Measurements from ENCODE around the gene TNIP1.

Gene TNIP1

DNA sequence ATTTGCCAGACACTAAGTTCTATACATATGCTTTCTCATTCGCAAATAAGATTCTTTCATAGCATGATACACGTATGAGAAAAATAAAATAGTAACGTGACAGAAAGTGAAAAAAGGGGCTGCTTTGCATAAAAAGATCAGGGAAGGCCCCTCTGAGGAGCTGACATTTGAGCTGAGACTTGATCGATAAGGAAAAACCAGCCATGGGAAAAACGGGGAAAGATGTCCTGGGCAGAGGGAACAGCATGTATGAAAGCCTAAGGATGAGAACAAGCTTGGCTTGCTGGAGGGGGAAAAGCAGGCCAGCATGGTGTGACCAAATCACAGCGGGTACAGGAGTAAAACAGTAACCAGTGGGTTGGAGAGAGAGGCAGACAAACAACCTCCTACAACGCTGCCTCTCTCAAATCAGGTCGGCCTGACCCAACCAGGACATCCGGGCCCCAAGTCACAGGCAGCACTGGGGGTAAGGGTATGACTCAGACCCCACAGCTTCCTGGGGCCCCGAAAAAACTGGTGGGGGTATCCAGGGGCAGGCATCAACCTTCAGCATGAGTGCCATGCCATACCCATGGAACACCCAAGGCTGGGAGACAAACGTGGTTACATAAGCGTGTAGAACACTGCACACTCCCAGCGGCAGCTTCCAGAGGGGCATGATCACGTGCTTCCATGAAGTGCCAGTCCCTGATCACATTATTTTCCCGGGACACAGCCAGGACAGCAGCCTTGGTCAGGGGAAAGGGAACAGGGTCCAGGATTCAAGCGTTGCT lies 2.2 kb downstream of the TNIP1 start:
- no peaks in the 10 kb centered on the region for H3K27me3 ChIP-seq (ENCODE audit: control insufficient read depth, insufficient read depth, low read length)
- no peak overlapping the region for H3K9ac ChIP-seq (ENCODE audit: low read length)
- H3K36me3 ChIP-seq (ENCODE audit: control insufficient read depth, insufficient read depth, low read length) = no peaks in the 10 kb centered on the region
- no peak overlapping the region for H3K4me3 ChIP-seq (ENCODE audit: low read length)
- H3K9me3 ChIP-seq (ENCODE audit: control insufficient read depth, low read length) = no peaks in the 10 kb centered on the region
- peaks cover 45% of the 10 kb centered on the region for H3K4me1 ChIP-seq (ENCODE audit: control insufficient read depth, insufficient read depth, low read length)

DNA sequence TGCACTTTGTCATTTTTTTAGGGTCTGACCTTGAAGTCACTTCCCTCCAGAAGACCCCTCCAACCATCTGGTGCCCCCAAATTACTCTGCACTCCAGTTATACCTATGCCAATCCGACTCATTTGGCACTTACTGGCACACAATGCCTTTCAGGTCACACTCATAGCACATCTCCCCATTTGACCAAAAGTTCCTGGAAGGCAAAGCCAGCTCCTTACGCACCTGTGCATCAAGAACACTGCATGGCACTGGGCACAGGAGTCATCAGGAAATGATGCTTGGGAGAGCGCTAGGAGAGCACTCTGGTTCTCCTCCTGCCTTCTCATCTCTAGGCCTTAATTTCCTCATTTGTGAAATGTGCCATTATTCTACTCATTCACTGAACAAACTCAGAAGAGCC lies 2.9 kb downstream of the TNIP1 start:
- Histone ChIP-seq H3K27me3 (ENCODE audit: control insufficient read depth, insufficient read depth, low read length) (no peaks in the 10 kb centered on the region), H3K9ac (ENCODE audit: low read length) (no peak overlapping the region), H3K4me1 (ENCODE audit: control insufficient read depth, insufficient read depth, low read length) (peaks cover 40% of the 10 kb centered on the region), H3K4me3 (ENCODE audit: low read length) (no peak overlapping the region), H3K36me3 (ENCODE audit: control insufficient read depth, insufficient read depth, low read length) (no peaks in the 10 kb centered on the region), H3K9me3 (ENCODE audit: control insufficient read depth, low read length) (no peaks in the 10 kb centered on the region)

DNA sequence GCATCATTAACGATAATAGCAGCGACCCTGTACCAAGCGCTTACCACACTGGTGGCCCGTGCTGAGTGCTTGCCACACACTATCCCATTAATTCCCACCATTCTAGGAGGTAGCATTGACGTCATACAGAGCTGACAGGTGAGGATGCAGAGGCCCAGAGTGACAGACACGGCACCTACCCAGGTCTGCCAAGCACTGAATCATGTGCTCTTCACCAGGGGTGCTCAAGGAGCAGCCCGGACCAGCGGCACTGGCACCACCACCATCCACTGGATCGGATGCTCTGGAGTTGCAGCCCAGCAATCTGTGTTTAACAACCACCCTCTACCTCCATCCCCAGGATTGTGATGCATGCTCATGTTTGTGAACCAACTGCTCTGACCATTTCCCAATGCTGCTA lies 3.4 kb downstream of the TNIP1 start:
- peaks cover 37% of the 10 kb centered on the region for H3K4me1 ChIP-seq (ENCODE audit: control insufficient read depth, insufficient read depth, low read length)
- no peak overlapping the region for H3K9ac ChIP-seq (ENCODE audit: low read length)
- H3K4me3 ChIP-seq (ENCODE audit: low read length) = no peak overlapping the region
- no peaks in the 10 kb centered on the region for H3K9me3 ChIP-seq (ENCODE audit: control insufficient read depth, low read length)
- no peaks in the 10 kb centered on the region for H3K36me3 ChIP-seq (ENCODE audit: control insufficient read depth, insufficient read depth, low read length)
- no peaks in the 10 kb centered on the region for H3K27me3 ChIP-seq (ENCODE audit: control insufficient read depth, insufficient read depth, low read length)

DNA sequence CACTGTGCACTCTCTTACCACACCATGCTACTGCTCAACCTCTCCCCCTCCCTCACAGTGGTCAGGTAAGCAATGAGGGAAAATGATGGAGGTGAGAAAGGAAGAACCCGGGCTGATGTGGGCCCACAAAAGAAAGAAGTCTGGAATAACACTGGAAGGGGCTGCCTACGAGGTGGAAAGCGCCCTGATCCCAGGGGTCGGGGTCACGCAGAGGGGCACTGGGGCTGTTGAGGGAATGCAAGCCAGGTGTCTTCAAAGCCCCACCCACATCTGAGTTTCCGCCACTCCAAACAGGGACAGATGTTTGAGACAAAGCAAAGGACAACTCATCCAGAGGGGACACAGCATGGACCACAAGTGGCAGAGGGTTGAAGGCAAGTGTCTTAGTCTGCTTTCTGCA lies 4.2 kb downstream of the TNIP1 start:
- Histone ChIP-seq H3K4me3 (ENCODE audit: low read length) (no peak overlapping the region), H3K36me3 (ENCODE audit: control insufficient read depth, insufficient read depth, low read length) (peaks cover 2% of the 10 kb centered on the region), H3K9ac (ENCODE audit: low read length) (no peak overlapping the region), H3K27me3 (ENCODE audit: control insufficient read depth, insufficient read depth, low read length) (no peaks in the 10 kb centered on the region), H3K9me3 (ENCODE audit: control insufficient read depth, low read length) (no peaks in the 10 kb centered on the region), H3K4me1 (ENCODE audit: control insufficient read depth, insufficient read depth, low read length) (peaks cover 37% of the 10 kb centered on the region)

DNA sequence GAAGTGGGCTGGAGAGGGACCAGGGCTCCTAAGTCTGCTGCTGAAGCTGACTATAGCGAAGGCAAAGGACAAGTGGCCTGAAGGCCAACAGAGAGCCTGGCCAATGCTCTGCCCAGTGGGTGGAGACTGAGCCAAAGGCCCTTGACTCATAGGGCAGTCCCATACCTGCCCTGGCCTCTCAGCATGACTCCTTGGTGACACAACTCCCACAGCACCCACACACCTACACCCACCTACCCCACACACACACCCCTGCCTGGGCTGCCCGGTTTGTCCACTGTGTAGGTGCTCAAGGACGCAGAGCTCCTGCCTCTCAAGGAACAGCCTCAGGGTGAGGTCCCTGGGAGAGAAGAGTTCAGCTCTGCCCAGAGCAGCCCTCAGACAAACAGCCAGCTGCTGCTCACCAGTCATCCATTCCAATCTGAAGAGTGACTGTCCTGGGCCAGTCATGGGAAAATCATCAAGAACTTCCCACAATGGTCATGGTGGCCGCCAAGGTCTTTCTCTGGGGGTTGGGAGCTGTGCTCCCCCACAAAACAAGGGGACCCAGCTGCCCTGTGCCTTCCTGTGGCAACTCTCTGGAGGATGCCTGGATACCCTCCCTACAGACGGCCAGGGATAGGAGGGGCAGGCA lies 5.0 kb downstream of the TNIP1 start:
- no peaks in the 10 kb centered on the region for H3K9me3 ChIP-seq (ENCODE audit: control insufficient read depth, low read length)
- H3K9ac ChIP-seq (ENCODE audit: low read length) = peak overlapping the region; percentile 8
- H3K4me3 ChIP-seq (ENCODE audit: low read length) = no peak overlapping the region
- H3K36me3 ChIP-seq (ENCODE audit: control insufficient read depth, insufficient read depth, low read length) = peaks cover 3% of the 10 kb centered on the region
- H3K27me3 ChIP-seq (ENCODE audit: control insufficient read depth, insufficient read depth, low read length) = no peaks in the 10 kb centered on the region
- peaks cover 43% of the 10 kb centered on the region for H3K4me1 ChIP-seq (ENCODE audit: control insufficient read depth, insufficient read depth, low read length)

DNA sequence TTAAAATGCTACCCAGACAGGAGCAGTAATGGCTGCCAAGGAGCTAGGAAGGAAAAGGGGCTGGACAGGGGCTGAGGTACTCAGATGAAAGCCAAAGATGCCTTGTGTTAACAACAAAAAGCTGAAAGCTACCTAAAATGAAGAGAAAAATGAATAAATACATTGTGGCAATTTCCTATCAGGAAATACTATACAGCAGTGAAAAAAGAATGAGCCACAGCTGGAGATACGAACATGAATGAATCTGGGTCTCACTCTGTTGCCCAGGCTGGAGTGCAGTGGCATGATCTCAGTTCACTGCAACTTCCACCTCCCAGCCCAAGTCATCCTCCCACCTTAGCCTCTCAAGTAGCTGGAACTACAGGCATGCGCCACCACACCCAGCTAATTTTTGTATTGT lies 6.3 kb downstream of the TNIP1 start:
- H3K4me1 ChIP-seq (ENCODE audit: control insufficient read depth, insufficient read depth, low read length) = peaks cover 43% of the 10 kb centered on the region
- no peak overlapping the region for H3K4me3 ChIP-seq (ENCODE audit: low read length)
- H3K9me3 ChIP-seq (ENCODE audit: control insufficient read depth, low read length) = no peaks in the 10 kb centered on the region
- no peaks in the 10 kb centered on the region for H3K27me3 ChIP-seq (ENCODE audit: control insufficient read depth, insufficient read depth, low read length)
- H3K9ac ChIP-seq (ENCODE audit: low read length) = no peak overlapping the region
- H3K36me3 ChIP-seq (ENCODE audit: control insufficient read depth, insufficient read depth, low read length) = peaks cover 3% of the 10 kb centered on the region

DNA sequence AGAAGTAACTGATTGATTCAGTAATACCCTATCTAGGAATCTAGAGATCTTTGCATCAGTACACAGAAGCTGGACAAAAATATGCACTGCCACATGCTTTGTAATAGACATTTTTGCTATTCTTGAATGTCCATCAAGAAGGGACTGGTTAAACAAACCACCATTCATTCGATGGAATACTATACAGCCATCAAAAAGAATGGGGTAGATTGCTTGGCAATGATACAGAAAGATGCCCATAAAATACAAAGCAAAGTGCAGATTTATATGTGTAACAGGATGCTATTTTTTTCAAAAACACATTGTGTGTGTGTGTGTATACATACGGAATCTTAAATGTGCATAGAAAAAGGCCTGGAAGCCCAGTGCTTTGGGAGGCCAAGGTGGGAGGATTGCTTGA lies 7.6 kb downstream of the TNIP1 start:
- Histone ChIP-seq H3K4me1 (ENCODE audit: control insufficient read depth, insufficient read depth, low read length) (peaks cover 44% of the 10 kb centered on the region), H3K4me3 (ENCODE audit: low read length) (no peak overlapping the region), H3K36me3 (ENCODE audit: control insufficient read depth, insufficient read depth, low read length) (peaks cover 3% of the 10 kb centered on the region), H3K27me3 (ENCODE audit: control insufficient read depth, insufficient read depth, low read length) (no peaks in the 10 kb centered on the region), H3K9me3 (ENCODE audit: control insufficient read depth, low read length) (no peaks in the 10 kb centered on the region), H3K9ac (ENCODE audit: low read length) (no peak overlapping the region)

DNA sequence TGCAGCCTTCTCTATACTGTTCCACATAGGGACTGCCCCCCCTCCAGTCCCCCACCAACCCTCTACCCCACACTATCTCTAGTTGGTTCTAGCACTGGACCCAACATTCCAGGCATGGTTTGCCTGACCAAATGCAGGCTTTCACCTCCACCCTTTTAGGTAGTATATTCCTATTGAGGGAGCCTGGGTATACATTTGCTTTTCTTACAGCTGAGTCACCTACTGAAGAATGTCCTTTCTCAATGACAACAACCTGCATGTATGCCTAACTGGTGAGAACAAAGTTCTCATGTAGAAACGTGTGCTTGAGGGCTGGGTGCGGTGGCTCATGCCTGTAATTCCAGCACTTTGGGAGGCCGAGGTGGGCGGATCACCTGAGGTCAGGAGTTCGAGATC lies 8.2 kb downstream of the TNIP1 start:
- no peak overlapping the region for H3K9ac ChIP-seq (ENCODE audit: low read length)
- no peaks in the 10 kb centered on the region for H3K9me3 ChIP-seq (ENCODE audit: control insufficient read depth, low read length)
- H3K4me1 ChIP-seq (ENCODE audit: control insufficient read depth, insufficient read depth, low read length) = peaks cover 49% of the 10 kb centered on the region
- no peak overlapping the region for H3K4me3 ChIP-seq (ENCODE audit: low read length)
- H3K36me3 ChIP-seq (ENCODE audit: control insufficient read depth, insufficient read depth, low read length) = peaks cover 3% of the 10 kb centered on the region
- no peaks in the 10 kb centered on the region for H3K27me3 ChIP-seq (ENCODE audit: control insufficient read depth, insufficient read depth, low read length)

DNA sequence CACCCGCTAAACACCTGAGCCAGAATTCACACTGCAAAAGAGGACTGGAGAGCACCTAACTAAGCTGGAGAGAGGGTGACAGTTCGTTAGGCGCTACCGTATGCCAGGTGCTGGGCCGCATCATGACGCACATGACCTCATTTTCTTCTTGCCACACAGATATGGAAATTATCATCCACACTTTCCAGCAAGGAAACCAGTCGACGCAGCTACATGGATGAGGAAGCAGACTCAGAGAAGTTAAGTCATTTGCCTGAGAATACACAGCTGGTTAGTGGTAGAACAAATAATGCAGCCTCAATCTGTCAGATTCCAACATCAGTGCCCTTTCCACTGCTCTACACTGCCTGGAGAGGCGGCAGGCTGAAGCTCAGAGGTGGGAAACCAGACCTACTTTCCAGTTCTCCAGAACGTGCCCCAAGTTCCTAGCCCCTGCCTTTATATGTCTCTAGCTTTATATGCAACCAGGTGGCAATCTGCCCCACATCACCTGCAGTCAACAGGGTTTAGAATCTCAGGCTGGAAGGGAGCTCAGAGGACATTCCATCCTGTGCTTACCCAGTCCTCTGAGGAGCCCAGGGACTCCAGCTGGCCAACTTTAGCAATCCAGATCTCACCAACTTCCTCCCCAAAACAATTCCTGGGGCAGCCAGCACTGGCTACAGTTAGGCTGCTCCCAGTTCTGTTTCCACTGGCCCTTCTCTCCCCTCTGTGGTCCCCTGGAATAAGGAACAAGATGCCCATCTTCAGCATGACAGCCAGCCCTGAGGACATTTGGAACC lies 8.8 kb downstream of the TNIP1 start:
- H3K27me3 ChIP-seq (ENCODE audit: control insufficient read depth, insufficient read depth, low read length) = no peaks in the 10 kb centered on the region
- peaks cover 3% of the 10 kb centered on the region for H3K36me3 ChIP-seq (ENCODE audit: control insufficient read depth, insufficient read depth, low read length)
- H3K9ac ChIP-seq (ENCODE audit: low read length) = no peak overlapping the region
- H3K9me3 ChIP-seq (ENCODE audit: control insufficient read depth, low read length) = no peaks in the 10 kb centered on the region
- peaks cover 44% of the 10 kb centered on the region for H3K4me1 ChIP-seq (ENCODE audit: control insufficient read depth, insufficient read depth, low read length)
- no peak overlapping the region for H3K4me3 ChIP-seq (ENCODE audit: low read length)

DNA sequence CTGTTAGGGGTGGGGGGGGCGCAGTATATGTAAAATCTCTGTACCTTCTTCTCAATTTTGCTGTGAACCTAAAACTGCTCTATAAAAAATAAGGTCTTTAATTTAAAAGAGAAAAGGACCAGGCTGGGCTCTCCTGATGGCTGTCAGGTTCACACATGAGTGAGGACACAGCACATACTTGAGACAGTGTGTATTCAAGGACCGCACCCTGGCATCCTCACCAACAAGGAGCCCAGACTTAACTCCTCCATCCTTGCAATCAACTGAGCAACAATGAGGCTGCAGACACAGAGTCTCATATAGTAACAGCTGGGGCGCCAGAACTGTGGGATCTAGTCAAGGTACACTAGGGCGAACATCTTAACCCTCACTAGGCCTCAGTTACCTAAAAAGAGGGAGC lies 9.8 kb downstream of the TNIP1 start:
- Histone ChIP-seq H3K27me3 (ENCODE audit: control insufficient read depth, insufficient read depth, low read length) (no peaks in the 10 kb centered on the region), H3K9ac (ENCODE audit: low read length) (no peak overlapping the region), H3K4me3 (ENCODE audit: low read length) (no peak overlapping the region), H3K9me3 (ENCODE audit: control insufficient read depth, low read length) (no peaks in the 10 kb centered on the region), H3K4me1 (ENCODE audit: control insufficient read depth, insufficient read depth, low read length) (peaks cover 37% of the 10 kb centered on the region), H3K36me3 (ENCODE audit: control insufficient read depth, insufficient read depth, low read length) (peaks cover 3% of the 10 kb centered on the region)

DNA sequence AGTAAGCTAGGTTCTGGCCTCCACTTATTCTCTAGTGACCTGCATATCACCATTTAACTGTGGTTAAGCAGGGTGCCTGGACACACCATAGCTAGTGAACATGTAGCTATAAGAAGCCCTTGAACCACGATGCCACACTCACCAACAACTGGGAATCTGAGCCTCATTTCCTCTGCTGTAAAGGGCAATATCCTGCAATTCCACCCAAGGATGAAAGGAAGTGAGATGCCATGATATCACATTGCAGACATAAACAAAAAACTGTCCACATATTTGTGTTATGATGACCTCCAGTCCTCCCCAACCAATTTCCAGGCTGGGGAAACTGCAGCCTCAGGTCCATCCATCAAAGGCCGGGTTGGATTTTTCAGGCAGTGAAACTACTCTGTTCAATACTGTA lies 10.4 kb downstream of the TNIP1 start:
- peaks cover 31% of the 10 kb centered on the region for H3K4me1 ChIP-seq (ENCODE audit: control insufficient read depth, insufficient read depth, low read length)
- no peak overlapping the region for H3K4me3 ChIP-seq (ENCODE audit: low read length)
- no peaks in the 10 kb centered on the region for H3K9me3 ChIP-seq (ENCODE audit: control insufficient read depth, low read length)
- H3K27me3 ChIP-seq (ENCODE audit: control insufficient read depth, insufficient read depth, low read length) = no peaks in the 10 kb centered on the region
- no peak overlapping the region for H3K9ac ChIP-seq (ENCODE audit: low read length)
- peaks cover 3% of the 10 kb centered on the region for H3K36me3 ChIP-seq (ENCODE audit: control insufficient read depth, insufficient read depth, low read length)
